ENCODE measurements around the gene F12. TPM values are rescaled to one million over a fixed set of nuclear protein-coding genes. Genes with fewer than 3 reads are reported as not detected.
A peak's percentile ranks its signal among the peaks of the same experiment; 100 is the strongest.

Gene F12
- total RNA-seq, 1 experiment from 2014 or later, result 10.0 TPM

DNA sequence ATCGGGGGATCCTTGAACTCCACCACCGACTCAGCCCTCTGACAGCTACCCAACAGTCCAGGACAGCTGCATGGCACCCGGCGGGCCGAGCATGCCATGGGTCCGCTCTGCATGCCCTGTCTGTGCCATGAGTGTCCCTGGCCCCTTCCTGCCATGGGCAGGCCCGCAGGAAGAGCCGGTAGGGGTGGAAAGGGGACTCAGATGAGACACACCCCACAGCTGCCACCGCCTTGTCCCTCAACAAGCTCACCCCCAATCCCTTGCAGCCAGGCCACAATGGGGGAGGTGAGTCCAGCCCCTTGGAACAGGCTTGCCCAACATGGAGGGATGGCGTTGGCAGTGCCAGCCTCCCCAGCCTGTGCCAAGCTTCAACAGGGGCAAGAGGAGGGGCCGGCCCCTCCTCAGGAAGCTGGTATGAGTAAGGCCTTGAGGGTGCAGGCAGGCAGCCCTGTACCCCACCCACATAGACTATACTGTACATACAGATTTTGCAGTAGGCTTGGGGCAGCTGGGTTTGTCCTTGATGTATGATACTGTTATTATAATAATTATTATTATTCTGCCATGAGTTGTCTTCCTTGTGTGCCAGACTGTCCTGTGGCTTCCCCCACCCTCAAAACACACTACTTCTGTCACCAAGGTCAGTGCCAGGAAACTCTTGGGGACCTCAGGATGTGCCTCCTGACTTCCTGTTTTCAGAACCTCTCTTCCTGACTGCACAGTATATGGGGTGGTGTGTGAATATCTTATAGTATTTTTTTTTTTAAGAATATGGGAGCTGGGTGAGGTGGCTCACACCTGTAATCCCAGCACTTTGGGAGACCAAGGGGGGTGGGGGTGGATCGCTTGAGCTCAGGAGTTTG, 37.1 kb downstream of the F12 start (continued):
- TF ChIP-seq, protein P1, sequence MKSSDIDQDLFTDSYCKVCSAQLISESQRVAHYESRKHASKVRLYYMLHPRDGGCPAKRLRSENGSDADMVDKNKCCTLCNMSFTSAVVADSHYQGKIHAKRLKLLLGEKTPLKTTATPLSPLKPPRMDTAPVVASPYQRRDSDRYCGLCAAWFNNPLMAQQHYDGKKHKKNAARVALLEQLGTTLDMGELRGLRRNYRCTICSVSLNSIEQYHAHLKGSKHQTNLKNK (CRISPR knock-in tag; IDR thresholded peaks at IDR 0.05), result no peak
- TF ChIP-seq EMX1 (CRISPR knock-in tag; IDR thresholded peaks at IDR 0.05), result no peak
- TF ChIP-seq, protein P2, sequence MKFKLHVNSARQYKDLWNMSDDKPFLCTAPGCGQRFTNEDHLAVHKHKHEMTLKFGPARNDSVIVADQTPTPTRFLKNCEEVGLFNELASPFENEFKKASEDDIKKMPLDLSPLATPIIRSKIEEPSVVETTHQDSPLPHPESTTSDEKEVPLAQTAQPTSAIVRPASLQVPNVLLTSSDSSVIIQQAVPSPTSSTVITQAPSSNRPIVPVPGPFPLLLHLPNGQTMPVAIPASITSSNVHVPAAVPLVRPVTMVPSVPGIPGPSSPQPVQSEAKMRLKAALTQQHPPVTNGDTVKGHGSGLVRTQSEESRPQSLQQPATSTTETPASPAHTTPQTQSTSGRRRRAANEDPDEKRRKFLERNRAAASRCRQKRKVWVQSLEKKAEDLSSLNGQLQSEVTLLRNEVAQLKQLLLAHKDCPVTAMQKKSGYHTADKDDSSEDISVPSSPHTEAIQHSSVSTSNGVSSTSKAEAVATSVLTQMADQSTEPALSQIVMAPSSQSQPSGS (CRISPR knock-in tag; IDR thresholded peaks at IDR 0.05; ENCODE audit: borderline replicate concordance, low read depth), result no peak

DNA sequence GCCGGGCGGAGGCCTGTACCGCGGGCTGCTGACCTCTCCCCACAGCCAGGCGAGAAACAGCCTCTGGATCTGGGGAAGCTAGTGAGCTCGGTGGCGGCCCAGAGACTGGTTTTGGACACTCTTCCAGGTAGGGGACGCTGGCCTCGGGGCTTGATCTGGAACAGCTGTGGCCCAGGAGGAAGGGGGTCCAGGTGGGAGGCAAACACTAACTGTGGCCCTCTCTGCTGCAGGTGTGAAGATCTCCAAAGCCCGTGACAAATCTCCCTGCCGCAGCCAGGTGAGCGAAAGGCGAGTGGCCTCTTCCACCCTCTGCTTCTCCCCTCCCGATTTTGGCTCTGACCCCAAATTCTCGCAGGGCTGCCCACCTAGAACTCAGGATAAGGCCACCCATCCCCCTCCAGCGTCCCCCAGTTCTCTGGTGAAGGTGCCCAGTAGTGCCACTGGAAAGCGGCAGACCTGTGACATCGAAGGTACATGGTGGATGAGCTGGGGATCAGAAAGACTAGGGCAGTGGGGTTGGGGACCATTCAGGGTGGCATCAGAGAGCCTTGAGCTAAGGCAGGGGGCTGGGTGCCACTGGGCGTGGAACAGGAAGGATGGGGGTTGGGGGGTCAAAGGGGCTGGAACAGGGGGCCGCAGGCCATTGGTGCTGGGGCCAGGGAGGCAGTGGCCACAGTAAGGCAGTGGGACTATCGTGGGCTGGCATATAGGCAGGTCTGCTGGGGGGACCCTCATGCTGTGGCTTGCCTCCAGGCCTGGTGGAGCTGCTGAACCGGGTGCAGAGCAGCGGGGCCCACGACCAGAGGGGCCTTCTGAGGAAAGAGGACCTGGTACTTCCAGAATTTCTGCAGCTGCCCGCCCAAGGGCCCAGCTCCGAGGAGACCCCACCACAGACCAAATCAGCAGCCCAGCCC, 38.0 kb downstream of the F12 start:
- H3K27me3 Mint-ChIP-seq (ENCODE audit: low read depth), result peaks cover 5% of the 10 kb centered on the region
- 0 out of 2 replicates have a peak, but pooled peaks have one; percentile 12 for TF ChIP-seq ETV6 (CRISPR knock-in tag; IDR thresholded peaks at IDR 0.05)
- TF ChIP-seq FOXK1 (CRISPR knock-in tag; IDR thresholded peaks at IDR 0.05), result peak; percentile 10; the same call in 1 of the 2 replicates
- TF ChIP-seq RORB (CRISPR knock-in tag; IDR thresholded peaks at IDR 0.05), result no peak
- TF ChIP-seq, protein P3, sequence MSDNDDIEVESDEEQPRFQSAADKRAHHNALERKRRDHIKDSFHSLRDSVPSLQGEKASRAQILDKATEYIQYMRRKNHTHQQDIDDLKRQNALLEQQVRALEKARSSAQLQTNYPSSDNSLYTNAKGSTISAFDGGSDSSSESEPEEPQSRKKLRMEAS (CRISPR knock-in tag; IDR thresholded peaks at IDR 0.05), result peak; percentile 32; the same call in 1 of the 2 replicates

DNA sequence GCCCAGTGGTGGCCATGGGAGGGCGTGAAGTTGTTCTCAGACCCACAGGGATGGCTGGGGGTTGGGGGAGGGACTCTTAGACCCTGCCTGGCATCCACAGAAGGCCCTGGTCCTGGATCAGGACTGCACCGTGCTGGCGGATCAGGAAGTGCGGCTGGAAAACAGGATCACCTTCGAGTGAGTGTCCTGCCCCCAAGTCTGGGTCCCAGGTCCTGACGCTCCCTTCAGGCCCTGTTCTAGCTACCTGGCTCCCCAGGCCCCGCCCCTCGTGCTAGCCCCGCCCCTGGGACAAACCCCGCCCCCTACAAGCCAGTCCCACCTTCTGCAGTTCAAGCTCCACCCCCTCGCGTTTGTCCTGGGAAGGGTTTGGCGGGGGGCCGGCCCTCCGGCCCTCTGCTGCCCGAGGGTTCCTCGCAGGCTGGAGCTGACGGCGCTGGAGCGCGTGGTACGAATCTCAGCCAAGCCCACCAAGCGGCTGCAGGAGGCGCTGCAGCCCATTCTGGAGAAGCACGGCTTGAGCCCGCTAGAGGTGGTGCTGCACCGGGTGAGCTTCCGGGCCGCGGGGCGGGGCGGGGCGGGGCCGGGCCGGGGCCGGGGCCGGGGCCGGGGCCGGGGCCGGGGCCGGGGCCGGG, 38.8 kb downstream of the F12 start:
- ChIA-PET CTCF (interaction anchor here (0.6 to 13.2 kb wide), 45 partner anchors 8 to 828 kb away, joined by 3 to 216 read pairs (median 6); partner anchors contain the start of genes F12, FGFR4, GRK6 and LMAN2), POLR2A (interaction anchor here (0.5 to 1.8 kb wide), 12 partner anchors 17 to 167 kb away, joined by 3 to 9 read pairs (median 4); partner anchors contain the start of genes GRK6, LMAN2, MXD3 and PDLIM7)
- ATAC-seq (peak; percentile 78), DNase-seq (ENCODE audit: low spot score) (peak; percentile 99)
- Mint-ChIP-seq H3K36me3 (peaks cover 13% of the 10 kb centered on the region), H3K9me3 (no peaks in the 10 kb centered on the region), H3K27ac (peak overlapping the region; percentile 76), H3K4me3 (peak overlapping the region; percentile 49), H3K27me3 (ENCODE audit: low read depth) (peaks cover 5% of the 10 kb centered on the region), H3K4me1 (peaks cover 56% of the 10 kb centered on the region)
- TF ChIP-seq SP1 (CRISPR knock-in tag; conservative IDR thresholded peaks at IDR 0.05) (peak; percentile 78; the same call in 1 of the 2 replicates), GABPB1 (CRISPR knock-in tag; IDR thresholded peaks at IDR 0.05) (peak; percentile 66), SOX15 (CRISPR knock-in tag; IDR thresholded peaks at IDR 0.05) (no peak), ETV6 (CRISPR knock-in tag; IDR thresholded peaks at IDR 0.05) (0 out of 2 replicates have a peak, but pooled peaks have one; percentile 49), ZNF232 (CRISPR knock-in tag; IDR thresholded peaks at IDR 0.05) (peak; percentile 23; the same call in 1 of the 2 replicates), TP53 (CRISPR knock-in tag; IDR thresholded peaks at IDR 0.05) (peak; percentile 87; the same call in 1 of the 2 replicates), TEAD1 (CRISPR knock-in tag; IDR thresholded peaks at IDR 0.05) (peak; percentile 45; the same call in 1 of the 2 replicates), CBFB (CRISPR knock-in tag; IDR thresholded peaks at IDR 0.05; ENCODE audit: low read depth) (0 out of 2 replicates have a peak, but pooled peaks have one; percentile 59), RORB (CRISPR knock-in tag; IDR thresholded peaks at IDR 0.05) (no peak), ZBTB21 (CRISPR knock-in tag; IDR thresholded peaks at IDR 0.05; ENCODE audit: borderline replicate concordance) (peak; percentile 84), FOXK1 (CRISPR knock-in tag; IDR thresholded peaks at IDR 0.05) (peak; percentile 56; the same call in 1 of the 2 replicates), ZNF423 (CRISPR knock-in tag; IDR thresholded peaks at IDR 0.05) (no peak)
- TF ChIP-seq, protein P4, sequence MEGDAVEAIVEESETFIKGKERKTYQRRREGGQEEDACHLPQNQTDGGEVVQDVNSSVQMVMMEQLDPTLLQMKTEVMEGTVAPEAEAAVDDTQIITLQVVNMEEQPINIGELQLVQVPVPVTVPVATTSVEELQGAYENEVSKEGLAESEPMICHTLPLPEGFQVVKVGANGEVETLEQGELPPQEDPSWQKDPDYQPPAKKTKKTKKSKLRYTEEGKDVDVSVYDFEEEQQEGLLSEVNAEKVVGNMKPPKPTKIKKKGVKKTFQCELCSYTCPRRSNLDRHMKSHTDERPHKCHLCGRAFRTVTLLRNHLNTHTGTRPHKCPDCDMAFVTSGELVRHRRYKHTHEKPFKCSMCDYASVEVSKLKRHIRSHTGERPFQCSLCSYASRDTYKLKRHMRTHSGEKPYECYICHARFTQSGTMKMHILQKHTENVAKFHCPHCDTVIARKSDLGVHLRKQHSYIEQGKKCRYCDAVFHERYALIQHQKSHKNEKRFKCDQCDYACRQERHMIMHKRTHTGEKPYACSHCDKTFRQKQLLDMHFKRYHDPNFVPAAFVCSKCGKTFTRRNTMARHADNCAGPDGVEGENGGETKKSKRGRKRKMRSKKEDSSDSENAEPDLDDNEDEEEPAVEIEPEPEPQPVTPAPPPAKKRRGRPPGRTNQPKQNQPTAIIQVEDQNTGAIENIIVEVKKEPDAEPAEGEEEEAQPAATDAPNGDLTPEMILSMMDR (IDR thresholded peaks at IDR 0.05), result peak; percentile 45; the same call in 1 of the 2 replicates
- TF ChIP-seq, protein P5, sequence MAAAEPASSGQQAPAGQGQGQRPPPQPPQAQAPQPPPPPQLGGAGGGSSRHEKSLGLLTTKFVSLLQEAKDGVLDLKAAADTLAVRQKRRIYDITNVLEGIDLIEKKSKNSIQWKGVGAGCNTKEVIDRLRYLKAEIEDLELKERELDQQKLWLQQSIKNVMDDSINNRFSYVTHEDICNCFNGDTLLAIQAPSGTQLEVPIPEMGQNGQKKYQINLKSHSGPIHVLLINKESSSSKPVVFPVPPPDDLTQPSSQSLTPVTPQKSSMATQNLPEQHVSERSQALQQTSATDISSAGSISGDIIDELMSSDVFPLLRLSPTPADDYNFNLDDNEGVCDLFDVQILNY (CRISPR knock-in tag; IDR thresholded peaks at IDR 0.05), result 0 out of 2 replicates have a peak, but pooled peaks have one; percentile 31
- TF ChIP-seq, protein P3 (CRISPR knock-in tag; IDR thresholded peaks at IDR 0.05), result peak; percentile 90; the same call in 1 of the 2 replicates
- TF ChIP-seq, protein P6, sequence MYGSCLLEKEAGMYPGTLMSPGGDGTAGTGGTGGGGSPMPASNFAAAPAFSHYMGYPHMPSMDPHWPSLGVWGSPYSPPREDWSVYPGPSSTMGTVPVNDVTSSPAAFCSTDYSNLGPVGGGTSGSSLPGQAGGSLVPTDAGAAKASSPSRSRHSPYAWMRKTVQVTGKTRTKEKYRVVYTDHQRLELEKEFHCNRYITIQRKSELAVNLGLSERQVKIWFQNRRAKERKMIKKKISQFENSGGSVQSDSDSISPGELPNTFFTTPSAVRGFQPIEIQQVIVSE (CRISPR knock-in tag; IDR thresholded peaks at IDR 0.05; ENCODE audit: borderline replicate concordance), result no peak
- TF ChIP-seq, protein P7, sequence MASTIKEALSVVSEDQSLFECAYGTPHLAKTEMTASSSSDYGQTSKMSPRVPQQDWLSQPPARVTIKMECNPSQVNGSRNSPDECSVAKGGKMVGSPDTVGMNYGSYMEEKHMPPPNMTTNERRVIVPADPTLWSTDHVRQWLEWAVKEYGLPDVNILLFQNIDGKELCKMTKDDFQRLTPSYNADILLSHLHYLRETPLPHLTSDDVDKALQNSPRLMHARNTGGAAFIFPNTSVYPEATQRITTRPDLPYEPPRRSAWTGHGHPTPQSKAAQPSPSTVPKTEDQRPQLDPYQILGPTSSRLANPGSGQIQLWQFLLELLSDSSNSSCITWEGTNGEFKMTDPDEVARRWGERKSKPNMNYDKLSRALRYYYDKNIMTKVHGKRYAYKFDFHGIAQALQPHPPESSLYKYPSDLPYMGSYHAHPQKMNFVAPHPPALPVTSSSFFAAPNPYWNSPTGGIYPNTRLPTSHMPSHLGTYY (CRISPR knock-in tag; IDR thresholded peaks at IDR 0.05), result no peak

More for the DNA sequence above, 38.0 kb downstream of the F12 start:
- H3K4me1 Mint-ChIP-seq, result peaks cover 50% of the 10 kb centered on the region
- DNase-seq (ENCODE audit: low spot score) (no peak), ATAC-seq (no peak)
- H3K36me3 Mint-ChIP-seq, result peaks cover 13% of the 10 kb centered on the region
- peak overlapping the region; percentile 72 for H3K27ac Mint-ChIP-seq
- CTCF ChIA-PET, result interaction anchor here (0.6 to 13.2 kb wide), 41 partner anchors 7 to 829 kb away, joined by 3 to 216 read pairs (median 7); partner anchors contain the start of genes F12, FGFR4, GRK6 and LMAN2
- H3K9me3 Mint-ChIP-seq, result no peaks in the 10 kb centered on the region
- H3K4me3 Mint-ChIP-seq, result peak overlapping the region; percentile 66
- POLR2A ChIA-PET, result interaction anchor here (0.6 to 1.8 kb wide), 12 partner anchors 11 to 166 kb away, joined by 3 to 9 read pairs (median 4); partner anchors contain the start of genes GRK6, LMAN2, MXD3 and PDLIM7

Data from WTC11 (cell line).